Endodermal cell (in vitro differentiated cells): ENCODE measurements around the gene NECTIN2. TPM values are rescaled to one million over a fixed set of nuclear protein-coding genes. Genes with fewer than 3 reads are reported as not detected.
"Not testable (repeated sequence)": the region's sequence is repeated elsewhere in the genome, so short reads cannot be mapped to it uniquely, and the experiment has no call there.

Experiments
- DNase-seq: peaks from one replicate; pipeline ENCODE4 v3.0.0-alpha.2; 2017
- H3K27ac ChIP-seq: 2 replicates; pipeline ENCODE4 v1.5.1; 2013; ENCODE audit warnings: mild to moderate bottlenecking, low read depth, low read length, moderate library complexity
- H3K27me3 ChIP-seq: 2 replicates; pipeline ENCODE4 v1.6.1; 2013; ENCODE audit warnings: mild to moderate bottlenecking, low read length, moderate library complexity; ENCODE audit not compliant: insufficient read depth, control insufficient read depth, poor library complexity, severe bottlenecking
- H3K36me3 ChIP-seq: 2 replicates; pipeline ENCODE4 v1.7.0; 2013; ENCODE audit warnings: mild to moderate bottlenecking, low read length, moderate library complexity; ENCODE audit not compliant: control insufficient read depth, insufficient read depth
- H3K4me1 ChIP-seq: one replicate; pipeline ENCODE4 v1.7.0; 2013; ENCODE audit warnings: low read length; ENCODE audit not compliant: control insufficient read depth, insufficient read depth
- H3K4me3 ChIP-seq: 2 replicates; pipeline ENCODE4 v1.5.1; 2013; ENCODE audit warnings: mild to moderate bottlenecking, low read length, moderate library complexity
- H3K9ac ChIP-seq: 2 replicates; pipeline ENCODE4 v1.6.1; 2013; ENCODE audit warnings: mild to moderate bottlenecking, low read length, moderate library complexity; ENCODE audit not compliant: poor library complexity, severe bottlenecking; ENCODE audit errors: extremely low read depth
- H3K9me3 ChIP-seq: 2 replicates; pipeline ENCODE4 v1.6.1; 2013; ENCODE audit warnings: mild to moderate bottlenecking, low read length, moderate library complexity; ENCODE audit not compliant: control insufficient read depth
- H3K27ac Mint-ChIP-seq: 2 replicates; pipeline ENCODE4 v1.8.0; 2020; ENCODE audit warnings: mixed read lengths
- H3K27me3 Mint-ChIP-seq: 2 replicates; pipeline ENCODE4 v1.8.0; 2021; ENCODE audit warnings: mild to moderate bottlenecking, mixed read lengths; ENCODE audit not compliant: insufficient read depth
- H3K36me3 Mint-ChIP-seq: 2 replicates; pipeline ENCODE4 v1.8.0; 2020; ENCODE audit warnings: low read depth, mixed read lengths
- H3K4me1 Mint-ChIP-seq: 2 replicates; pipeline ENCODE4 v1.8.0; 2020; ENCODE audit warnings: mixed read lengths
- H3K4me3 Mint-ChIP-seq: 2 replicates; pipeline ENCODE4 v1.8.0; 2020; ENCODE audit warnings: mild to moderate bottlenecking, moderate library complexity, mixed read lengths
- H3K9me3 Mint-ChIP-seq: 2 replicates; pipeline ENCODE4 v1.8.0; 2020; ENCODE audit warnings: mild to moderate bottlenecking, mixed read lengths
- CTCF ChIP-seq: fragments of 200-600 bp; sonication (generic); conservative IDR thresholded peaks from 2 replicates; pipeline ENCODE4 v1.5.0; 2021; ENCODE audit warnings: antibody characterized with exemption, mild to moderate bottlenecking
- WGBS, 2 experiments: methylation state at CpG; one replicate each; pipeline versions ENCODE4 v1.1.5 to v1.1.7; 2013; ENCODE audit warnings: missing lambda C conversion rate in 2 of 2, mixed read lengths in 1 of 2; ENCODE audit not compliant: insufficient coverage in 1 of 2, insufficient read length in 1 of 2; 5-methylcytosine and 5-hydroxymethylcytosine counted together
- total RNA-seq, 2 donors: library from RNA; stranded (reverse); fragmentation: NEBNext Ultra II Directional in 1 of 2; extraction: Animal tissue kit (Norgen Biotek cat#: 25700) in 1 of 2; gene quantifications; 2 replicates in 1 of 2; 3 replicates in 1 of 2; pipeline ENCODE4 v1.2.1, GENCODE V29; 2021

Gene NECTIN2
- total RNA-seq, 2 donors from 2014 or later = 248 to 260 TPM

GRCh38 chr19:44823373-44823698, 22.8 kb upstream of the NECTIN2 start:
- Histone ChIP-seq H3K9me3 (no peaks in the 10 kb centered on the region), H3K4me3 (no peak overlapping the region), H3K4me1 (no peaks in the 10 kb centered on the region), H3K27ac (no peak overlapping the region), H3K27me3 (peaks cover 10% of the 10 kb centered on the region), H3K36me3 (no peaks in the 10 kb centered on the region), H3K9ac (no peak overlapping the region)
- H3K27ac Mint-ChIP-seq = no peak overlapping the region
- no peak for TF ChIP-seq CTCF
- peaks cover 42% of the 10 kb centered on the region for H3K27me3 Mint-ChIP-seq
- DNase-seq = no peak
- H3K4me3 Mint-ChIP-seq = no peak overlapping the region
- WGBS, 2 experiments = 52 to 67% methylated on average over 3 of the region's 4 CpGs
- no peaks in the 10 kb centered on the region for H3K9me3 Mint-ChIP-seq
- peaks cover 6% of the 10 kb centered on the region for H3K36me3 Mint-ChIP-seq
- H3K4me1 Mint-ChIP-seq = no peaks in the 10 kb centered on the region

- no peaks in the 10 kb centered on the region for H3K4me1 Mint-ChIP-seq
- no peak overlapping the region for H3K4me3 Mint-ChIP-seq
- peaks cover 1% of the 10 kb centered on the region for H3K36me3 Mint-ChIP-seq
- H3K9me3 Mint-ChIP-seq = no peaks in the 10 kb centered on the region
- H3K27me3 Mint-ChIP-seq = peaks cover 46% of the 10 kb centered on the region
- no peak overlapping the region for H3K4me3 ChIP-seq
- no peak overlapping the region for H3K27ac ChIP-seq
- TF ChIP-seq CTCF = no peak
- H3K27me3 ChIP-seq = peaks cover 10% of the 10 kb centered on the region
- H3K9ac ChIP-seq = no peak overlapping the region
- no peak overlapping the region for H3K27ac Mint-ChIP-seq
- DNase-seq = no peak
- no peaks in the 10 kb centered on the region for H3K4me1 ChIP-seq
- WGBS, 2 experiments = 83 to 100% methylated on average over 4 of the region's 4 CpGs
- H3K36me3 ChIP-seq = no peaks in the 10 kb centered on the region
- H3K9me3 ChIP-seq = no peaks in the 10 kb centered on the region
Measured at GRCh38 chr19:44824761-44825160, 21.3 kb upstream of the NECTIN2 start.

GRCh38 chr19:44832875-44833274, 13.2 kb upstream of the NECTIN2 start:
- H3K27ac ChIP-seq, H3K4me3 ChIP-seq, H3K4me1 ChIP-seq, H3K27ac Mint-ChIP-seq, H3K4me3 Mint-ChIP-seq, H3K9ac ChIP-seq, H3K9me3 Mint-ChIP-seq, H3K4me1 Mint-ChIP-seq, H3K36me3 Mint-ChIP-seq, H3K27me3 ChIP-seq, DNase-seq, H3K9me3 ChIP-seq, H3K36me3 ChIP-seq: not testable (repeated sequence)
- H3K27me3 Mint-ChIP-seq = peaks cover 44% of the 10 kb centered on the region
- WGBS, 2 experiments = 88 to 93% methylated on average over 5 to 6 of the region's 6 CpGs

GRCh38 chr19:44834399-44834798, 11.7 kb upstream of the NECTIN2 start:
- H3K9me3 ChIP-seq, H3K4me3 ChIP-seq, H3K36me3 Mint-ChIP-seq, H3K9ac ChIP-seq, H3K27me3 ChIP-seq, H3K4me3 Mint-ChIP-seq, H3K27ac ChIP-seq, DNase-seq, H3K9me3 Mint-ChIP-seq, H3K4me1 Mint-ChIP-seq, H3K4me1 ChIP-seq, H3K36me3 ChIP-seq, H3K27ac Mint-ChIP-seq: not testable (repeated sequence)
- 83 to 92% methylated on average over 6 of the region's 8 CpGs for WGBS, 2 experiments
- peaks cover 42% of the 10 kb centered on the region for H3K27me3 Mint-ChIP-seq
